ENCODE data around the gene EXOC6B. TPM values are rescaled to one million over a fixed set of nuclear protein-coding genes. Genes with fewer than 3 reads are reported as not detected.
"Not testable (repeated sequence)": the region's sequence is repeated elsewhere in the genome, so short reads cannot be mapped to it uniquely, and the experiment has no call there.

The EXOC6B gene
- total RNA-seq, 1 donor from 2014 or later, result 13.8 TPM

DNA sequence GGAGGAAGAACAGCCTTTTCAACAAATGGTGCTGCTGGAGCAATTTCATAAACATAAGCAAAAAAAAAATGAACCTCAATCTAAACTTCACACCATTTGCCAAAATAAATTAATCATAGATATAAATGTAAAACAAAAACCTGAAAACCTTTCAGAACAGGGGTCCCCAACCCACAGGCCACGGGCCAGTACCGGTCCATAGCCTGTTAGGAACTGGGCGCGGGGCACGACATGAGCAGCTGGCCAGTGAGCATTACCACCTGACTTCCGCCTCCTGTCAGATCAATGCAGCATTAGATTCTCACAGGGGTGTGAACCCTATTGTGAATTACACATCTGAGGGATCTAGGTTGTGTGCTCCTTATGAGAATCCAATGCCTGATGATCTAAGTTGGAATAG is 176.0 kb downstream of the EXOC6B start:
- ChIA-PET POLR2A (no interaction called here), CTCF (interaction anchor here (0.6 kb wide), 1 partner anchor 1119 kb away, joined by 3 read pairs; no protein-coding TSS in a partner anchor)
- H3K4me3 Mint-ChIP-seq, result no peak overlapping the region
- TF ChIP-seq, protein P1, sequence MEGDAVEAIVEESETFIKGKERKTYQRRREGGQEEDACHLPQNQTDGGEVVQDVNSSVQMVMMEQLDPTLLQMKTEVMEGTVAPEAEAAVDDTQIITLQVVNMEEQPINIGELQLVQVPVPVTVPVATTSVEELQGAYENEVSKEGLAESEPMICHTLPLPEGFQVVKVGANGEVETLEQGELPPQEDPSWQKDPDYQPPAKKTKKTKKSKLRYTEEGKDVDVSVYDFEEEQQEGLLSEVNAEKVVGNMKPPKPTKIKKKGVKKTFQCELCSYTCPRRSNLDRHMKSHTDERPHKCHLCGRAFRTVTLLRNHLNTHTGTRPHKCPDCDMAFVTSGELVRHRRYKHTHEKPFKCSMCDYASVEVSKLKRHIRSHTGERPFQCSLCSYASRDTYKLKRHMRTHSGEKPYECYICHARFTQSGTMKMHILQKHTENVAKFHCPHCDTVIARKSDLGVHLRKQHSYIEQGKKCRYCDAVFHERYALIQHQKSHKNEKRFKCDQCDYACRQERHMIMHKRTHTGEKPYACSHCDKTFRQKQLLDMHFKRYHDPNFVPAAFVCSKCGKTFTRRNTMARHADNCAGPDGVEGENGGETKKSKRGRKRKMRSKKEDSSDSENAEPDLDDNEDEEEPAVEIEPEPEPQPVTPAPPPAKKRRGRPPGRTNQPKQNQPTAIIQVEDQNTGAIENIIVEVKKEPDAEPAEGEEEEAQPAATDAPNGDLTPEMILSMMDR (IDR thresholded peaks at IDR 0.05), result no peak
- intact Hi-C loops (cut with micrococcal nuclease), result no loop called here
- ATAC-seq (ENCODE audit: low read depth), result no peak
- peaks cover 20% of the 10 kb centered on the region for H3K9me3 Mint-ChIP-seq
- H3K4me1 Mint-ChIP-seq, result peaks cover 3% of the 10 kb centered on the region
- peaks cover 18% of the 10 kb centered on the region for H3K36me3 Mint-ChIP-seq (ENCODE audit: low read depth)
- no peak overlapping the region for H3K27ac Mint-ChIP-seq
- H3K27me3 Mint-ChIP-seq, result no peaks in the 10 kb centered on the region
- DNase-seq, result no peak

DNA sequence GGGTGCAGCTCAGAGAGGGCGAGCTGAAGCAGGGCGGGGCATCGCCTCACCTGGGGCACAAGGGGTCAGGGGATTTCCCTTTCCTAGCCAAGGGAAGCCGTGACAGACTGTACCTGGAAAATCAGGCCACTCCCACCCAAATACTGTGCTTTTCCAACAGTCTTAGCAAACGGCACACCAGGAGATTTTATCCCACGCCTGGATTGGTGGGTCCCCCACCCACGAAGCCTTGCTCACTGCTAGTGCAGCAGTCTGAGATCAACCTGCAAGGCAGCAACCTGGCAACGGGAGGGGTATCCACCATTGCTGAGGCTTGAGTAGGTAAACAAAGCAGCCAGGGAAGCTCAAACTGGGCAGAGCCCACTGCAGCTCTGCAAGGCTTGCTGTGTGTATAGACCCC is 184.6 kb downstream of the EXOC6B start:
- POLR2A ChIA-PET; CTCF ChIA-PET; H3K4me1 Mint-ChIP-seq; H3K27ac Mint-ChIP-seq; H3K27me3 Mint-ChIP-seq; H3K4me3 Mint-ChIP-seq; ATAC-seq (ENCODE audit: low read depth); intact Hi-C loops (cut with micrococcal nuclease); DNase-seq; H3K36me3 Mint-ChIP-seq (ENCODE audit: low read depth): not testable (repeated sequence)
- peaks cover 20% of the 10 kb centered on the region for H3K9me3 Mint-ChIP-seq

DNA sequence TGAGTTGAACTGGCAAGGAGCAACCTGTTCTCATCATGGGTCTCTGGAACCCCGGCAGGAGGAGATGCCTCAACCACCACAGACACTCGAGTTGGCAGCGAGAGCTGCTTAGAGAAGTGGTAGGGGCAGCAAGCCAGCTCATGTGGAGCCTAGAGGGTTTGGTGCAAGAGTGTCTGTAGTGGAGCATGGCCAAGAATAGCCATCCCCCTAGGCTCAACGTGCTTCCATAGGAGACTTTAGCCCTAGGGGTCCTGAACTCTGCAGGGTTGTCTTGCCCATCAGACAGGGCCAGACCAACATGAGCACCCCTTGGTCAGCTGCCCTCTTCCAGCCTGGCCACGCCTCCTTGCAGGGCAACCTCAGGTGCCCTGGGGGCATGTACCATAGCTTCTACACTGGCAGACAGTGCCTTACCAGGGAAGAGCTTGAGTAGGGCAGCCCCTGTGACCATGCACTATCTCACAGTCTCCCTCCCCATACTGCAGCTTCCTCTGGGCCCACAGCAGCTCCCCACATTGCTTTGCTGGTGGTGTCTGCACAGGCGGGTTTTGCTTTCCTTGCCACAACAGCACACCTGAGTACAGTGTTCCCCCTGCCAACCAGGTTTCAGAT is 187.1 kb downstream of the EXOC6B start:
- Mint-ChIP-seq H3K27me3 (no peaks in the 10 kb centered on the region), H3K4me3 (no peak overlapping the region), H3K27ac (no peak overlapping the region), H3K36me3 (ENCODE audit: low read depth) (no peaks in the 10 kb centered on the region), H3K4me1 (peaks cover 1% of the 10 kb centered on the region), H3K9me3 (peaks cover 3% of the 10 kb centered on the region)
- ChIA-PET POLR2A (no interaction called here), CTCF (no interaction called here)
- intact Hi-C loops (cut with micrococcal nuclease), result no loop called here
- TF ChIP-seq, protein P1 (IDR thresholded peaks at IDR 0.05), result no peak
- ATAC-seq (ENCODE audit: low read depth) (no peak), DNase-seq (no peak)

DNA sequence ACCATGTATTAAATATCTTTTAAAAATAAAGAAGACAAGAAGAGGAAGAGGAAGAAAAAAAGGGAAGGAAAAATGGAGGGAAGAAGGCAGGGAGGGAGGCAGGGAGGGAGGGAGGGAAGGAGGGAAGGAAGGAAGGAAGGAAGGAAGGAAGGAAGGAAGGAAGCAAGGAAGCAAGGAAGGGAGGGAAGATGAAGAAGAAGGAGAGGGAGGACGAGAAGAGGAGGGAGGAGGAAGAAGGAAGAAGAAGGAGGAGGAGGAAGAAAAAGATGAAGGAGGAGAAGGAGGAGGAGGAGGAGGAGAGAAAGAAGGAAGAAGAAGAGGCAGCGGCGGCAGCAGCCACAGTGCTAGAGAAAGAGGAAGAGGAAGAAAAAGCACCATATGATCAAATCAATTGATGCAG is 189.6 kb downstream of the EXOC6B start:
- ChIA-PET POLR2A (no interaction called here), CTCF (no interaction called here)
- H3K36me3 Mint-ChIP-seq (ENCODE audit: low read depth), result peaks cover 4% of the 10 kb centered on the region
- intact Hi-C loops (cut with micrococcal nuclease), result no loop called here
- TF ChIP-seq, protein P1 (IDR thresholded peaks at IDR 0.05), result no peak
- H3K4me3 Mint-ChIP-seq, result no peak overlapping the region
- peaks cover 3% of the 10 kb centered on the region for H3K9me3 Mint-ChIP-seq
- DNase-seq (no peak), ATAC-seq (ENCODE audit: low read depth) (no peak)
- peaks cover 1% of the 10 kb centered on the region for H3K4me1 Mint-ChIP-seq
- H3K27me3 Mint-ChIP-seq, result no peaks in the 10 kb centered on the region
- H3K27ac Mint-ChIP-seq, result no peak overlapping the region

DNA sequence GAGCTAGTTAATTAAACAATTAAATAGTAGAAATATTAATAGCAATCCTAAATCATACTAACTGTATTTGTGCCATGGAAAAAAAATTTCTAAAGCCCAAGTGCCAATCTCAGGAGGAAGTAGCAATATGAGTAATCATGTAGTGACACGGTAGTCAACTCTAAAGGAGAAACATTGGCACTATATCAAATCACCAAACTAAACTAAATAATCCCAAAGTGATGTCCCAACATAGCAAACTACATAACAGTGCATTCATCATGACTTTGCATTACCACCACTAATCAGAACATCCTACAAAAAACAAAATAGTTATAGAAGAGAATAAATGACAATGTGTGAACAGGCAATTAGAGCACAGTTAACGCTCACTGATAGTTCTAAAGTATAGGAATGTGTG is 195.1 kb downstream of the EXOC6B start:
- POLR2A ChIA-PET, result no interaction called here
- Mint-ChIP-seq H3K4me1 (no peaks in the 10 kb centered on the region), H3K27ac (no peak overlapping the region), H3K9me3 (no peaks in the 10 kb centered on the region), H3K27me3 (no peaks in the 10 kb centered on the region), H3K4me3 (no peak overlapping the region), H3K36me3 (ENCODE audit: low read depth) (peaks cover 4% of the 10 kb centered on the region)
- CTCF ChIA-PET, result no interaction called here
- intact Hi-C loops (cut with micrococcal nuclease), result no loop called here
- ATAC-seq (ENCODE audit: low read depth) (no peak), DNase-seq (no peak)
- TF ChIP-seq, protein P1 (IDR thresholded peaks at IDR 0.05), result no peak

DNA sequence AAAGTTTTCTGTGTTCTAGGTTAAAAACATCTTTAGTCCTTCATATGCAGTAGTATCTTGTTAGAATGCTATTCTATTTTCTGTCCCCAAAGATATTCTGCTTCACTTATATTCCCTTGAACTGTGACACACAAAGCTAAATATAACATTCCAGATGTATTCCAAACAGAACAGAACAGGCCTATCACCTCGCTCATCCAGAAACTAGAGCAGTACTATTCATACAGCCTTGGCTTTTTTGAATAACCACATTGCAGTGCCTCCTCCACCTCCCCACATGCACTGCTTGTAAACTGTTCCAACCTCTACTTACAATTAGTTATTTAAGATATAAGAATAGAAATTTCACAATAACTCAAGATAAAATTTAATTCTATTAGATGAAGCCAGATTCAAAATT is 196.8 kb downstream of the EXOC6B start:
- intact Hi-C loops (cut with micrococcal nuclease), result no loop called here
- no peaks in the 10 kb centered on the region for H3K27me3 Mint-ChIP-seq
- H3K4me3 Mint-ChIP-seq, result no peak overlapping the region
- ATAC-seq (ENCODE audit: low read depth), result no peak
- ChIA-PET CTCF (no interaction called here), POLR2A (no interaction called here)
- H3K36me3 Mint-ChIP-seq (ENCODE audit: low read depth), result peaks cover 4% of the 10 kb centered on the region
- no peak overlapping the region for H3K27ac Mint-ChIP-seq
- DNase-seq, result no peak
- no peaks in the 10 kb centered on the region for H3K9me3 Mint-ChIP-seq
- TF ChIP-seq, protein P1 (IDR thresholded peaks at IDR 0.05), result no peak
- no peaks in the 10 kb centered on the region for H3K4me1 Mint-ChIP-seq

Data from activated B cell treated with CpG ODN at 0.5 μM for 24 hours (primary cell).